GM18861 (cell line): ENCODE measurements around the gene OR2V2.
"Not testable (repeated sequence)": the region's sequence is repeated elsewhere in the genome, so short reads cannot be mapped to it uniquely, and the experiment has no call there.

Source experiments
- ATAC-seq: cut with Tn5 transposase; IDR thresholded peaks from one replicate; pipeline ENCODE4 v1.9.1; 2021; ENCODE audit not compliant: unreplicated experiment

OR2V2 gene

GRCh38 chr5:181168595-181169118, 21.3 kb downstream of the OR2V2 start:
- no peak for ATAC-seq

- not testable (repeated sequence) for ATAC-seq
Measured at GRCh38 chr5:181169459-181170236, 22.3 kb downstream of the OR2V2 start.

- ATAC-seq, result no peak
Measured at GRCh38 chr5:181170237-181170825, 22.9 kb downstream of the OR2V2 start.

- ATAC-seq, result no peak
Measured at GRCh38 chr5:181170996-181171395, 23.6 kb downstream of the OR2V2 start.

- no peak for ATAC-seq
Measured at GRCh38 chr5:181171782-181172181, 24.4 kb downstream of the OR2V2 start.

GRCh38 chr5:181173027-181173419, 25.6 kb downstream of the OR2V2 start:
- peak; percentile 30 for ATAC-seq

GRCh38 chr5:181173420-181174342, 26.3 kb downstream of the OR2V2 start:
- peak; percentile 53 for ATAC-seq

GRCh38 chr5:181176254-181176952, 29.0 kb downstream of the OR2V2 start:
- no peak for ATAC-seq

GRCh38 chr5:181177559-181177958, 30.2 kb downstream of the OR2V2 start:
- not testable (repeated sequence) for ATAC-seq

- peak; percentile 71 for ATAC-seq
Measured at GRCh38 chr5:181181650-181182565, 34.5 kb downstream of the OR2V2 start.

- ATAC-seq, result no peak
Measured at GRCh38 chr5:181182651-181183050, 35.3 kb downstream of the OR2V2 start.

- ATAC-seq, result no peak
Measured at GRCh38 chr5:181184845-181185216, 37.4 kb downstream of the OR2V2 start.

- ATAC-seq, result no peak
Measured at GRCh38 chr5:181185560-181185959, 38.2 kb downstream of the OR2V2 start.

- no peak for ATAC-seq
Measured at GRCh38 chr5:181186022-181186421, 38.6 kb downstream of the OR2V2 start.

- no peak for ATAC-seq
Measured at GRCh38 chr5:181186986-181187499, 39.7 kb downstream of the OR2V2 start.

GRCh38 chr5:181187500-181188213, 40.3 kb downstream of the OR2V2 start:
- no peak for ATAC-seq

- ATAC-seq, result no peak
Measured at GRCh38 chr5:181188700-181189362, 41.4 kb downstream of the OR2V2 start.

- no peak for ATAC-seq
Measured at GRCh38 chr5:181189363-181189961, 42.1 kb downstream of the OR2V2 start.
